Panc1 (cell line): ENCODE results near the gene ZFAND3. TPM values are rescaled to one million over a fixed set of nuclear protein-coding genes. Genes with fewer than 3 reads are reported as not detected.

ENCODE experiments used
- ATAC-seq: fragments of 200-7000 bp; cut with Tn5 transposase; 2 replicates; pipeline ENCODE4 v1.9.1; 2020; ENCODE audit warnings: mild to moderate bottlenecking, moderate library complexity
- BruUV-seq: library from RNA; stranded (reverse); fragments of 400-500 nt; replicated peaks from 2 replicates; lab custom pipeline; 2021; lab: Mats Ljungman, UMichigan
- CTCF ChIA-PET: fragments of 300-600 bp; sonication (Branson Sonifier 250); formaldehyde crosslinking; loops from one replicate; lab custom pipeline; 2022; ENCODE audit warnings: antibody characterized with exemption; lab: Charles Lee
- POLR2A ChIA-PET: fragments of 300-600 bp; sonication (Branson Sonifier 250); formaldehyde crosslinking; loops from one replicate; lab custom pipeline; 2022; ENCODE audit warnings: antibody characterized with exemption; lab: Charles Lee
- DNase-seq: peaks from one replicate; pipeline ENCODE4 v3.0.0-alpha.2; 2010; ENCODE audit warnings: low read depth, low spot score
- H3K27ac ChIP-seq: 2 replicates; pipeline ENCODE4 v1.5.1; 2011; ENCODE audit warnings: mild to moderate bottlenecking, low read length, inconsistent platforms
- H3K27me3 ChIP-seq: fragments of 200-500 bp; sonication (Bioruptor generic); 2 replicates; pipeline ENCODE4 v1.6.0; 2014; ENCODE audit warnings: low read length, inconsistent platforms; ENCODE audit not compliant: control insufficient read depth, insufficient read depth
- H3K36me3 ChIP-seq: fragments of 200-500 bp; sonication (Bioruptor generic); 2 replicates; pipeline ENCODE4 v1.5.1; 2014; ENCODE audit warnings: inconsistent platforms, mild to moderate bottlenecking, low read length, moderate library complexity; ENCODE audit not compliant: control insufficient read depth, insufficient read depth
- H3K4me1 ChIP-seq: 2 replicates; pipeline ENCODE4 v1.5.1; 2011; ENCODE audit warnings: inconsistent platforms, mild to moderate bottlenecking, low read length, moderate library complexity; ENCODE audit not compliant: control insufficient read depth, insufficient read depth
- H3K4me3 ChIP-seq, 2 experiments: 2 replicates each; pipeline ENCODE4 v1.5.1; 2011 to 2012; ENCODE audit warnings: low read depth in 2 of 2, low read length in 2 of 2, mild to moderate bottlenecking in 2 of 2, inconsistent platforms in 1 of 2, moderate library complexity in 1 of 2
- H3K9me3 ChIP-seq: fragments of 200-500 bp; sonication (Bioruptor generic); 2 replicates; pipeline ENCODE4 v1.5.1; 2014; ENCODE audit warnings: low read depth, mild to moderate bottlenecking, inconsistent platforms, low read length, moderate library complexity; ENCODE audit not compliant: control insufficient read depth, insufficient read depth
- POLR2AphosphoS5 ChIP-seq: IDR thresholded peaks from 2 replicates; pipeline ENCODE4 v1.6.1; 2012; ENCODE audit warnings: mild to moderate bottlenecking, low read depth, low read length, moderate library complexity
- SIN3A ChIP-seq: IDR thresholded peaks from 2 replicates; pipeline ENCODE4 v1.6.1; 2012; ENCODE audit warnings: low read depth, mild to moderate bottlenecking, low read length, moderate library complexity, borderline replicate concordance; ENCODE audit not compliant: insufficient read depth
- TCF7L2 ChIP-seq: IDR thresholded peaks from 2 replicates; pipeline ENCODE4 v1.6.1; 2011; ENCODE audit warnings: mild to moderate bottlenecking, low read depth, low read length, inconsistent platforms
- in situ Hi-C: cut with HindIII; loops from 2 replicates; pipeline ENCODE4 v1.10.0; 2016; ENCODE audit warnings: low sequenced_read_pairs, low pct_unique_long_range_greater_than_20kb
- intact Hi-C: fragments of 100-400 bp; cut with micrococcal nuclease; formaldehyde crosslinking; loops from one replicate; pipeline ENCODE4 v1.10.0; 2022; ENCODE audit not compliant: unreplicated experiment
- total RNA-seq: library from RNA; stranded (reverse); gene quantifications from one replicate; pipeline ENCODE4 v1.2.1, GENCODE V29; 2021; ENCODE audit not compliant: unreplicated experiment
- TF ChIP-seq, protein P1 (sequence below), 2 experiments: IDR thresholded peaks; 2 replicates each; pipeline ENCODE4 v1.6.1; 2011 to 2012; ENCODE audit warnings: low read depth in 2 of 2, control low read depth in 1 of 2, low read length in 1 of 2, mild to moderate bottlenecking in 1 of 2, moderate library complexity in 1 of 2; ENCODE audit not compliant: insufficient read depth in 1 of 2
- TF ChIP-seq, protein P2 (sequence below): fragments of 450-650 bp; IDR thresholded peaks from 2 replicates; pipeline ENCODE4 v1.5.1; 2017; ENCODE audit warnings: mild to moderate bottlenecking

Gene ZFAND3
- total RNA-seq, 1 experiment from 2014 or later = 95.9 TPM

DNA sequence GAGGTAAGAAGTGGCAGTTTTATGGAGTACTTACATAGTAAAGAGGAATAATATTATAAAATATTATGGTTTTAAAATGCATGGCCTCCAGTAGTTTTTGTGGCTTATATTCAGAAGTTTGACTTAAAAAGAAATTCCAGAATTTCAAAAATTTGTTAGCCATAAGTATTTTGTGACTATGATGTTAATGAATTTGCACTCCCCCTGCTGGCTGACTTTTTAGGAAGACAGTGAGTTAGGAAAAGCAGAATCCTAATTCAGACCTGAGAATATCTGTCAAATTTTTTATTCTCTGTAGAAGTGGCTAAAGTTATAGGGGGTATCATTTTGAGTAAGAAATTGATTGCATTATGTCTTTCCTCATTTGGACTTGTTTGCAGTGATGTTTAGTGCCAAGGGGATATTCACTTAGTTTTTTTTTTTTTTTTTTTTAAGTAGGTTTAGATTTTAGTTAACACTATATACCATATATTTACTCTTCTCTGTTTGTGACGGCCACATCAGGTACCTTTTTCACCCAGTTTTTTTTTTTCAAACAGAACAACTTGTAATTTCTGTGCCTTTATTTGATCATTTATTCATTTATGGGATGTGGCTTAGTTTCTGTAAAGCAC is 40.8 kb downstream of the ZFAND3 start:
- no peak for TF ChIP-seq POLR2AphosphoS5
- TF ChIP-seq, protein P1, sequence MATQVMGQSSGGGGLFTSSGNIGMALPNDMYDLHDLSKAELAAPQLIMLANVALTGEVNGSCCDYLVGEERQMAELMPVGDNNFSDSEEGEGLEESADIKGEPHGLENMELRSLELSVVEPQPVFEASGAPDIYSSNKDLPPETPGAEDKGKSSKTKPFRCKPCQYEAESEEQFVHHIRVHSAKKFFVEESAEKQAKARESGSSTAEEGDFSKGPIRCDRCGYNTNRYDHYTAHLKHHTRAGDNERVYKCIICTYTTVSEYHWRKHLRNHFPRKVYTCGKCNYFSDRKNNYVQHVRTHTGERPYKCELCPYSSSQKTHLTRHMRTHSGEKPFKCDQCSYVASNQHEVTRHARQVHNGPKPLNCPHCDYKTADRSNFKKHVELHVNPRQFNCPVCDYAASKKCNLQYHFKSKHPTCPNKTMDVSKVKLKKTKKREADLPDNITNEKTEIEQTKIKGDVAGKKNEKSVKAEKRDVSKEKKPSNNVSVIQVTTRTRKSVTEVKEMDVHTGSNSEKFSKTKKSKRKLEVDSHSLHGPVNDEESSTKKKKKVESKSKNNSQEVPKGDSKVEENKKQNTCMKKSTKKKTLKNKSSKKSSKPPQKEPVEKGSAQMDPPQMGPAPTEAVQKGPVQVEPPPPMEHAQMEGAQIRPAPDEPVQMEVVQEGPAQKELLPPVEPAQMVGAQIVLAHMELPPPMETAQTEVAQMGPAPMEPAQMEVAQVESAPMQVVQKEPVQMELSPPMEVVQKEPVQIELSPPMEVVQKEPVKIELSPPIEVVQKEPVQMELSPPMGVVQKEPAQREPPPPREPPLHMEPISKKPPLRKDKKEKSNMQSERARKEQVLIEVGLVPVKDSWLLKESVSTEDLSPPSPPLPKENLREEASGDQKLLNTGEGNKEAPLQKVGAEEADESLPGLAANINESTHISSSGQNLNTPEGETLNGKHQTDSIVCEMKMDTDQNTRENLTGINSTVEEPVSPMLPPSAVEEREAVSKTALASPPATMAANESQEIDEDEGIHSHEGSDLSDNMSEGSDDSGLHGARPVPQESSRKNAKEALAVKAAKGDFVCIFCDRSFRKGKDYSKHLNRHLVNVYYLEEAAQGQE (IDR thresholded peaks at IDR 0.05; ENCODE audit: insufficient read depth in 1 of 2, low read depth in 2 of 2, low read length in 1 of 2) = no peak
- TF ChIP-seq, protein P2, sequence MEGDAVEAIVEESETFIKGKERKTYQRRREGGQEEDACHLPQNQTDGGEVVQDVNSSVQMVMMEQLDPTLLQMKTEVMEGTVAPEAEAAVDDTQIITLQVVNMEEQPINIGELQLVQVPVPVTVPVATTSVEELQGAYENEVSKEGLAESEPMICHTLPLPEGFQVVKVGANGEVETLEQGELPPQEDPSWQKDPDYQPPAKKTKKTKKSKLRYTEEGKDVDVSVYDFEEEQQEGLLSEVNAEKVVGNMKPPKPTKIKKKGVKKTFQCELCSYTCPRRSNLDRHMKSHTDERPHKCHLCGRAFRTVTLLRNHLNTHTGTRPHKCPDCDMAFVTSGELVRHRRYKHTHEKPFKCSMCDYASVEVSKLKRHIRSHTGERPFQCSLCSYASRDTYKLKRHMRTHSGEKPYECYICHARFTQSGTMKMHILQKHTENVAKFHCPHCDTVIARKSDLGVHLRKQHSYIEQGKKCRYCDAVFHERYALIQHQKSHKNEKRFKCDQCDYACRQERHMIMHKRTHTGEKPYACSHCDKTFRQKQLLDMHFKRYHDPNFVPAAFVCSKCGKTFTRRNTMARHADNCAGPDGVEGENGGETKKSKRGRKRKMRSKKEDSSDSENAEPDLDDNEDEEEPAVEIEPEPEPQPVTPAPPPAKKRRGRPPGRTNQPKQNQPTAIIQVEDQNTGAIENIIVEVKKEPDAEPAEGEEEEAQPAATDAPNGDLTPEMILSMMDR = peak; percentile 75; the same call in 1 of the 2 replicates
- TF ChIP-seq TCF7L2 = no peak
- no peak for TF ChIP-seq SIN3A
- Histone ChIP-seq H3K27ac (no peak overlapping the region), H3K36me3 (no peaks in the 10 kb centered on the region), H3K9me3 (no peaks in the 10 kb centered on the region), H3K4me3 (no peak overlapping the region), H3K27me3 (no peaks in the 10 kb centered on the region), H3K4me1 (peaks cover 16% of the 10 kb centered on the region)
- DNase-seq (no peak), ATAC-seq (no peak)
- TSS peak; percentile 18 for BruUV-seq
- in situ Hi-C loops (no loop called here), intact Hi-C loops (no loop called here)
- ChIA-PET POLR2A (no interaction called here), CTCF (interaction anchor here (0.6 to 0.7 kb wide), 2 partner anchors 10 to 155 kb away, joined by 4 to 7 read pairs; no protein-coding TSS in a partner anchor)

DNA sequence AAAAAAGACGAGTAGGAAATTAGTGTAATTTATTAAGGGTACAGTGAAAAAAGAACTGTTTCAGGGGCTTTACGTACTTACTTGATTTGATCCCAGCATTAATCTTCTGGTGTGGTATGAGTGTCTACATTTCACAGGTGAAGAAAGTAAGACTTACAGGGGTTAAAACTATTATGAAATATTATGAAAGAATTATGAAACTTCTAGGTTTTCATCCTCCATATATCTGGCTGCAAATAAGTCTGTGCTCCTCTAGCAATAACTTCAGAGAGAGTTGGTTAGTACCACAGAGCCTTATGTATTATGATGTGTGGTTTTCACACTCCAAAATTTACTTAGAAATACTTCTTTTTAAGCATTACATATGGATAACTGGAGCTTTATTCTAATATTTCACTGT is 41.9 kb downstream of the ZFAND3 start:
- CTCF ChIA-PET = no interaction called here
- H3K36me3 ChIP-seq = no peaks in the 10 kb centered on the region

More for the DNA sequence above, 41.9 kb downstream of the ZFAND3 start:
- Histone ChIP-seq H3K27me3 (no peaks in the 10 kb centered on the region), H3K27ac (no peak overlapping the region), H3K4me1 (peaks cover 21% of the 10 kb centered on the region), H3K9me3 (no peaks in the 10 kb centered on the region), H3K4me3 (no peak overlapping the region)
- no peak for DNase-seq
- ATAC-seq = no peak
- in situ Hi-C loops = no loop called here
- intact Hi-C loops = no loop called here
- no TSS peak for BruUV-seq
- TF ChIP-seq TCF7L2 = no peak
- no peak for TF ChIP-seq SIN3A
- no peak for TF ChIP-seq POLR2AphosphoS5
- TF ChIP-seq, protein P2 = no peak
- TF ChIP-seq, protein P1 (IDR thresholded peaks at IDR 0.05; ENCODE audit: insufficient read depth in 1 of 2, low read depth in 2 of 2, low read length in 1 of 2) = no peak
- POLR2A ChIA-PET = no interaction called here
